NCI-H187 (cell line): ENCODE results near the gene PAIP1.
"Not testable (repeated sequence)": the region's sequence is repeated elsewhere in the genome, so short reads cannot be mapped to it uniquely, and the experiment has no call there.

Experiments used
- DNase-seq, 2 experiments: peaks; one replicate each; lab custom pipeline; 2025; lab: John Stamatoyannopoulos, UW

PAIP1 gene

DNA sequence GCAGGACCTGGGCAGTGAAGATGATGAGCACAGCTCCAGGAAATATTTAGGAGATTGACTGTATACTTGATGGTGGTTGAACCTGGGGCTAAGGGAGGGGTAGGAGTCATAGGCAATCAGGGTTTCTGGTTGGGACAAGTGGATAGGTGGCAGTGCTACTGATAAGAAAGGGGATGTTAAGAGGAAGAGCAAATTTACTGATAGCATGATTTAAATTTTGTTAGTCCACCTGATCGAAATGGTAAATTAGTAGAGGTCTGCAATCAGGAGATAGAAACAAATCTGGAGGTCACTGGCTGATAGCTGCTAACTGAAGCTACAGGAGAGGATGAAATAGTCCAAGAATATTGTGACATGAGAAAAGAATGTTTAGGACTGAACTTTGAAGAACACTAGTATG, 36.3 kb downstream of the PAIP1 start:
- DNase-seq, result no peak

DNA sequence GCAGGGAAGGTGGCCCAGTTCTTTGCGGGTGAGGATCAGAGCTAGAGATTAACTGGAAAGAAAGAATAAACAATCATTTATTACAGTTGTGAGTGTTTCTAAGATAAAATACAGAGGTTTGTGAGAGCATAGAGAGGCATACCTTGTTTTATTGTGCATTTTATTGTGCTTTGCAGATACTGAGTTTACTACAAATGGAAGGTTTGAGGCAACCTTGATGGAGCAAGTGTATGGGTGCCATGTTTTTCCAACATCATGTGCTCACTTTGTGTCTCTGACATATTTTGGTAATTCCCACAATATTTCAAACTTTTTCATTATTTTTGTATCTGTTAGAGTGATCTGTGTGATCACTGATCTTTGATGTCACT, 41.2 kb downstream of the PAIP1 start:
- DNase-seq, result no peak

DNA sequence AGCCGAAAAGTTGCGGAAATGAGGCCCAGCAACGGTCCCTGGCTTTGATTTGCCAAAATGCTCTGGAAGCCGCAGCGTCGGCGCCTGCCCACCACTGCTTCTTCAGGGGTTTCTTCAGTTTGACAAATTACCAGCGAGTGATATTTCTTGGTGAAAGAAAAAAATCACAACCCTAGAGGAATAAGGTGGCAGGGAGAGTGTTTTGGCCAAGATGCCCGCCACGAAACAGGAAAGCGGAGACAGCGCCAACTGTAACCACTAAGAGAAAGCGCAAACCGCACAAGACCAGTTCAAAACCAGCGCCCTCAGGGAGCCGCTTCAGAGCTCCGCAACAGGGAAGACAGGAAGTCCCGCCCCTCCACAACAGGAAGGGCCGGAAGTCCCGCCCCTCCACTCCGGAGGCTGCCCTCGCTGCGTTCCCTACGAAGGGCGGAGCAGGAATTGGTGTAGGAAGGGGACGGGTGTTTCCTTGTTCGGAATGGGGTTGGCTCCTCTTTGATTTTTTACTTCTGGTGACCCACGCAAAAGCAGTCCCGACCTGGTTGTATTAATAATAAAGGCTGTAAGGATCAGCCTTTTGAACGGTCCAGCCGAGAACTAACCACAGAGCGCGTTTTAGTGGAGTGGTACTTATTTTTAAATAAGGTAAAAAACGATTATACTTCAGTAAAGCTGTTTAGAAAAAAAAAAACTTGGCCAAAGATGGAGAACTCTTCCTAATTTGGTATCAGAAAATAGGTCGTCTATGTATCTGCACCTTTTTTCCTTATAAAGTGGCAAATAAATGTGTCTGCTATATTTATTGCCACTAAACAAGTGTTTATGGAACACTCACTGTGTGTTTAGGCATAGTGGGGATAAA, 41.8 kb downstream of the PAIP1 start, which contains the start of gene C5orf34:
Gene C5orf34 (minus strand): TSS at position 333 of the 862 bp plus-strand sequence. CDS start 5,809 bp downstream, outside the sequence.
- peak; percentile 98 to 99 for DNase-seq

DNA sequence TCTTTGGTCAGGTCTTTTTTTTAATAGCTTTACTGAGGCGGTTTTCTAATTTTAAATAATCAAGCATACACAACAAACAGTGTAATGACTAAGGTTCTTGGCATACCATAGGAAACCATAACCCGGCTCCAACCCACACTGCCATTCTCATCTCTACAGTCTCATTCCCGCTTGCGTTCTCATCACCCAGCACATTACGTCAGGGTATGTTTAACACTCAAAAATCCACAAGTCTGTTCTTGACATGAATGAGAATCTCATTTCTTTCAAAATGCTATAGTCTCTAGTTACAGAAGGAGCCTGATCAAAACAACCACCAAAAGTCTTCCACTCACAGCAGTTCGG, 42.4 kb downstream of the PAIP1 start:
- peak in 1 of 2 experiments; percentile 47 for DNase-seq

DNA sequence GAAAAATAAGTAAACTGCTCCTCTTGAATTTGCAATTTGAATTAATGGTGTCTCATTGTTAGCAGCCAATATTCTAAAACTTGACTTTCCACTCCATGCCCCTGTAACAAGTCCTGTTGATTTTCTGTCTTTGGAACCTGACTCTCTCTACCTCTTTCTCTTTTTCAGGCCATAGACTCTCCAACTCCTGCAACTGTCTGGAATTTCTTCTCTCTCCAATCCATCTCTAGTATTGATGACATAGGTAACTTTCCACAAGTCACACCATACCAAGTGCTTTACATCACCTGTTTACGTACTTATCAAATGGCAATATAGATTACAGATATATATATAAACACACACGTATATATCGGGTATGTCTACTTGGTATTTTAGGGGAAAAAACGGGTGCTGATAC, 42.9 kb downstream of the PAIP1 start:
- DNase-seq, result peak in 1 of 2 experiments; percentile 40

DNA sequence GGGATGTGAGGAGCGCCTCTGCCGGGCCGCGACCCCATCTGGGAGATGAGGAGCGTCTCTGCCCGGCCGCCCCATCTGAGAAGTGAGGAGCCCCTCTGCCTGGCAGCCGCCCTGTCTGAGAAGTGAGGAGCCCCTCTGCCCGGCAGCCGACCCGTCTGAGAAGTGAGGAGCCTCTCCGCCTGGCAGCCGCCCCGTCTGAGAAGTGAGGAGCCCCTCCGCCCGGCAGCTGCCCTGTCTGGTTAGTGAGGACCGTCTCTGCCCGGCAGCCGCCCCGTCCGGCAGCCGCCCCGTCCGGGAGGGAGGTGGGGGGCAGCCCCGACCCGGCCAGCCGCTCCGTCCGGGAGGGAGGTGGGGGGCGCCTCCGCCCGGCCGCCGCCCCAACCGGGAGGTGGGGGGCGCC, 45.8 kb downstream of the PAIP1 start:
- DNase-seq, result not testable (repeated sequence)

DNA sequence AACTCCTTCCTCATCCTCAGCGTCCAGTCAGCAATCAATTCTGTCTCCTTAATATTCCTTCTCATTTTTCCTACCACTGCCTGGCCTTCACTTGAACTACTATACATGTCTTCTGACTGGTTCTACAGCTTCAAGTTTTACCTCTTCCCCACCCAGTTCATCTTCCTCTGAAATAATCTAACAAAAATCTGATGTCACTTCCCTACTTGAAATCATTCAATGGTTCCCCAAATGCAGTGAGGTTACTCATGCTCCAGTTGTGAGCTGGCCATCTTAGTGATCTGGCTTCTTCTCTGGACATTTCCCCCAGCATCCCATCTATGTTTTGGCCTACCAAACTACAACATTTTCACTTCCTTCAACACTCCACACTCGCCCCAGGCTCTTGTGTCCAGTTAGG, 58.3 kb downstream of the PAIP1 start:
- DNase-seq, result no peak

DNA sequence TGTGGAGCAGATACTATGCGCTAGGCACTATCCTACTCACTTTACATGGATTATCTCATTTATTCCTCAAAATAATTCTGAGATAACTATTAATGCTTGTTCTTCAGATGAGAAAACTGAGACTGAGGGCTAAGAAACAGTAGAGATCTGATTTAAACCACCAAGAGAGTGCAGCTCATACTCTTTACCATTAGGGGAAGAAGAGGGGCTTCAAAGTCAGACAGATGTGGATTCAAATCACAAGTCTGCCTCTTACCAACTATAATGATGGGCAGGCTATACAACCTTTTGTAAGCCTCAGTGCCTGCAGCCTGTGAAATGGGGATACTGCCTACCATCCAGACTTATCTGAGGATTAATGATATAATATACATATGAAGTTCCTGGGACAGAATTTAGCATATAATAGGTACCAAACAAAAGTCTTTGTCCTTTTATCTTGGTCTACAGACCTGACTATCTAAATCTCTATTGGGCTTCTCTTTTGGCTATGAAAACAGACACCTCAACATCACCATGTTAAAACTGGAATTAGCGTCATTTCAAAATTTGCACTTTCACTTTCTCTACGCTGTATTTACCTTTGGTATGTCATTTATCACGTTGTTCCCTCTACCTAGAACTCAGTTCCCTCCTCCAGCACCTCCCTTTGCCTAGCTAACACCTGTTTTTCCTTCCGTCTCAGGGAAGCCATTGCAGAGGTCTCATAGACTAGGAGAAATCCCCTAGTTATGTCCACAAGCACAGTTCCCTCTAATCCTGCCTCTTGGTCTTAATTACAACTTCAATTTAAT, 59.4 kb downstream of the PAIP1 start:
- DNase-seq, result no peak

DNA sequence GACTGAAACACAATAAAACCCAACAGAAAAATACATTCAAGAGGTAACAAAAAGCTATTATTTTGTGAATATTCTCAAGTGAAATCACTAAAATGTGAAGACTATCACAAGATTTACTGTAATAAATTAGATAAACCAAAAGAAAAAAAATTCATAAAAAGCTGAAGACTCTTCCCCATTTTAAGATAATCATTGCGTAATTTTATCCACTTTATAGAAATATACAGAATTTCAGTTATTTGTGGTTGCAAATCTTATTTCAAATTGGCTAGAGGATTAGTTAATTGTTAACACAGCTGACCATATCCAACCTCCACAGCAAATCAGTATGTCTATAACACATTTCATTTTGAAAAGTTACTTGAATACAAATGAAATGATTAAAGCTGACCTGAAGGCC, 65.6 kb downstream of the PAIP1 start:
- DNase-seq, result no peak

DNA sequence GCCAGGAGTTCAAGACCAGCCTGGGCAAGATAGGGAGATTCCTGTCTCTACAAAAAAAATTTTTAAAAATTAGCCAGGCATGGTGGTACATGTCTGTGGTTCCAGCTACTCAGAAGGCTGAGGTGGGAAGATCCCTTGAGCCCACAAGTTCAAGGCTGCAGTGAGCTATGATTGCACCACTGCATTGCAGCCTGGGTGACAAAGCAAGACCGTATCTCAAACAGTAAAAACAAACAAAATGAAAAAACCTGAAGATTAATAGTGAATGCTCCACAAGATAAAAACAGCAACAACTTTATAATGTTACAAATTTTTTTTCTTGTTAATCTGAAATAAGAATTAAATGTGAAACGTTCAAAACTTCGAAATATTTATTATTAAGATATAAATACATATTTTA, 70.5 kb downstream of the PAIP1 start:
- DNase-seq, result no peak

DNA sequence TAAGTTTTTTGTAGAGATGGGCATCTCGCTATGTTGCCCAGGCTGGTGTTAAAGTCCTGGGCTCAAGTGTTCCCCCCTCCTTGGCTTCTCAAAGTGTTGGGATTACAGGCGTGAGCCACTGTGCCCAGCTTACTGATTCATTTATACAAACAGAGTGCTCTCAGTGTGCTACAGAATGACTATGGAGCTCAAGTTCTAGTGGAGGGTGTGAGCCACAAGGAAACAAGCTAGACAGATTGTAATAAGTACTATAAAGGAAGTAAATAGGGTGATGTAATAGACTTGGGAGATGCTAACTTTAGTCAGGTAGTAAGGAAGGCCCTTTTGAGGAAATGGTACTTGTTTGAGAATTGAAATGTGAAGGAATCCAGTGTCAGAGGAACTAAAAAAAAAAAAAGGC, 71.5 kb downstream of the PAIP1 start:
- DNase-seq, result no peak

DNA sequence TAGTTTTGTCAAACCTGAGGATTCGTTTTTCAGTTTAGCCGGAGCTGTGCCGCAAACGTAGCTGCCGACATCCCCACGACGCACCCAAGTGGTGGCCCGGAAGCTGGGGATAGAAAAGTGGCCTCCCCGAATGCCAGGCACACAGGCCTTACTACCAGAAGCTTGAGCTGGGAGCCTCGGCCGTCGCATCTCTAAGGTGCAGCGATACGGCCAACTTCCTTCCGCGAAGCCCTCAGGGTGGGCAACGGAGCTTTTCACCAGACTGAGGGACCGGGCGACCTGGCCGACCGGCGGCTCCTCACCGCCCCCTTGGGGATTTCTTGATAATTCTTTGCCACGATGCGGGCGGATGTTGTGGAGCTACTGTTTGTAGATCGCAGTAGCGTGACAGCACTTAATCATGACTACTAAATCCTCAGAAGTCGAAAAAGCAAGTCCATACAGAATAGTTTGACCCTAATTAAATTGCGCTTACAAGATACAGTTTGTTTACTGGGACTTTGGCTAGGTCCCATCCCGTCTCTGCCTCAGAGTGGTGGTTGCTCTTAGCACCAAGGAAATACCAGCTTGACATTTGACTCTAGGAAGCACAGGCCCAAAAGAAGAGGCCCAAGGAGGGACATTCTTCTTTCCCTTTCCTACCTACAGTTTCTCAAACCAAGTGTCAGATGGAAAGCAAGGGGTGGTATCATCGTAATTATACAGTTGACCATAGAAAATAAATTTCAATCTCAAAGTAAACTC, 72.6 kb downstream of the PAIP1 start:
- DNase-seq, result peak; percentile 85 to 94

DNA sequence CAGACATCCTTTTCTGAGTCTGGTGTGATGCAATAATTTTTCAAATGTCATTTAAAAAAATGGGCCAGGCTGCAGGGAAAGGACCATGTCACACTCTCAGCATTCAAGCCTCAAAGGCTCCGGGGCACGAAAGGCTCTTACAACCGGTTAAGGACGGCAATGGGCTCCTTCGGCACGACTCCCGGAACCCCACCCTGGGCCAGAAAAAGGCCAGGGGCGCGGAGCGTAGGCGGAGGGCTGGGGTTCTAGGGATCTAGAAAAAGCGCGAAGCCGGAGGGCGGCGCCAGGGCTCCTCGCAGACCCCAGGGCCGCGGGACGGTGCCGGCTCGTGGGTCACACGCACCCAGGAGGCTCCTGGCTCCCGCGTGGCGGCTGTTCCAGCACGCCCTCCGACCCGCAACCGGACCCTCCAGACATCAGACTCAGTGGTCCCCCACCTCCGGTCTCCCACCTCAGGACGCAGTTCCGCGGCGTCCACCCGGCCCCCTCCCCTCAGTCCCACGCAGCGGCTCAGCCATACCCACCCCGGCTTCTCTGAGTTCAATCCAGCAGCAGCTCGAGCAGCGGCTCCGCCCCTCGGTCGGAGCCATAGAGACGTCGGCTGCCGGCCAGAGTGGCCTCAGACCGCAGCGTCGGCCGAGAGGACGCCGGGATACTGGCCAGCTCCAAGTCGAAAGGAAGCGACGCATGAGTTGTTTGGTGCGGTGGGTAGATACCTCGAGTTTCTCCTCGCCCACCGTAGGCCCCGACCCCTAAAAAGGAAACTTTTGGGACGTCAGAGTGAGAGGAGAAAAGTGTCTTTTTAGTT, 73.4 kb downstream of the PAIP1 start, which contains the start of gene TMEM267:
Gene TMEM267 (minus strand): TSS at position 568 of the 808 bp plus-strand sequence. CDS start 29,896 bp downstream, outside the sequence.
- peak; percentile 93 to 94 for DNase-seq

DNA sequence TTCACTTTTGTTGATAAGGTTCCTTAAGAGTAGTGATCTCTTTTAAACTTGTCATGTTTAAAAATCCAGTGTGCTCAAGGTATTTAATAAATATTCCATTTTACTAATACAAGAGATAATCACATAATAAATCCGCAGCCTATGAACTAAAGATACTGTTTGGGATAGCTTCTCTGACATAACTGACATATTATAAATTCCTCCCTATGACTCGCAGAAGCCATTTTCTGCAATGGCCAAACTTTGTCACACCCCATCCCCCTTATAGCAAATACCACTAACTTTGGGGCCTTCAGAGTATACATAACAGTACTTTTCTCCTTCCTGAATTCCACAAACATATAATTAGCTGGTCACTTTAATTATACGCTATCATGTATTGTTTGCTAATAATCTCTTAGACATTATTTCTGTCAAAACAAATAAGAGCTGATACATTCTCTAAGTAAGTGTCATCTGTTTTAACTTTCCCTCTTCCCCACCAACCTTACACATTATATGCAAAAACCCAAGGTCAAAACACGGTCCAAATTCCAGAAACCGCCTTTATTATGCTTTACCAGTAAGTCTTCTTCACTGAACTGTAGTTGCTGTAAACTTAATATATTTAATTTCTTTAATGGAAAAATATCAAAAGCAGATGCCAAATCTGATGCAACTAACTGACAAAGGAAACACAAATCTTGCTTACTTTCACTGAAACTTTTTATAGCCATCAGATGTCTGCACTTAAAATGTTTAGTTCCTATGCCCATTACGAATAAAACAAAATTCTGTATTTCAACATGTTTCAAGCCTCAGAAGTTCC, 74.2 kb downstream of the PAIP1 start:
- no peak for DNase-seq
